Thyroid gland (tissue), 4 donors: Measurements from ENCODE around the gene CLCNKA.
"Not testable (repeated sequence)": the region's sequence is repeated elsewhere in the genome, so short reads cannot be mapped to it uniquely, and the experiment has no call there.

Experiments
- CTCF ChIP-seq, 6 experiments: fragments of 200-600 bp in 3 of 6; fragments of 450-650 bp in 3 of 6; sonication (generic) in 3 of 6; IDR thresholded peaks; one replicate each; pipeline ENCODE4 v1.5.1; 2016 to 2019; ENCODE audit warnings: antibody characterized with exemption in 6 of 6, mild to moderate bottlenecking in 2 of 6, inconsistent platforms in 1 of 6, moderate library complexity in 1 of 6
- POLR2A ChIP-seq, 2 donors: fragments of 450-650 bp; IDR thresholded peaks; one replicate each; pipeline ENCODE4 v1.6.1; 2017; ENCODE audit warnings: antibody characterized with exemption in 2 of 2, mild to moderate bottlenecking in 2 of 2, moderate library complexity in 1 of 2

DNA sequence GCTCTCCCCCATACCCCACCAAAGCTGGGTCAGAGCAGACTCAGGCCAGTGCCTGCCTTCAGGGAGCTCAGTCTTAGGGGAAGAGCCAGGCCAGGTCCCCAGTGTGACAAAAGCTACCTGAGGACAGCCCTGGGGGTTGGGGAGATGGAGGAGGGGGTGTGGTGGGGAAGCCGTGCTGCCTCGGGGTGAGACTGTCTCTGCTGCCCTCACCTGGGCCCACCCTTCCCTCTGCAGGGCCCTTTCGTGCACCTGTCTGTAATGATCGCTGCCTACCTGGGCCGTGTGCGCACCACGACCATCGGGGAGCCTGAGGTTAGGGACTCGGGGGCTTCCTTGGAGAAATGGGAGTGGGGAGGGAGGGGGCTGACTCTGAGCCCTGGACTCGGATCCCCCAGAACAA is 4.5 kb downstream of the CLCNKA start:
- TF ChIP-seq CTCF, POLR2A (IDR thresholded peaks at IDR 0.05): not testable (repeated sequence)
